HCT116 (cell line): ENCODE measurements around the gene HERPUD1. TPM values are rescaled to one million over a fixed set of nuclear protein-coding genes. Genes with fewer than 3 reads are reported as not detected.
"Not testable (repeated sequence)": the region's sequence is repeated elsewhere in the genome, so short reads cannot be mapped to it uniquely, and the experiment has no call there.

Experiments used
- ATAC-seq: fragments of 200-7000 bp; cut with Tn5 transposase; 2 replicates; pipeline ENCODE4 v1.9.1; 2020; ENCODE audit warnings: mild to moderate bottlenecking, moderate library complexity
- BruUV-seq: library from RNA; stranded (reverse); fragments of 400-500 nt; replicated peaks from 2 replicates; lab custom pipeline; 2021; lab: Mats Ljungman, UMichigan
- CTCF ChIA-PET: fragments of 300-600 bp; sonication (Branson Sonifier 250); formaldehyde crosslinking; loops from one replicate; lab custom pipeline; 2021; ENCODE audit warnings: antibody characterized with exemption; lab: Charles Lee
- POLR2A ChIA-PET: fragments of 300-600, 350-600 bp; sonication (Branson Sonifier 250); formaldehyde crosslinking; loops from one replicate; lab custom pipeline; 2021; ENCODE audit warnings: antibody characterized with exemption; lab: Charles Lee
- RAD21 ChIA-PET, 2 experiments: fragments of 300-600 bp; sonication (Branson Sonifier 250); formaldehyde crosslinking; loops; one replicate each; lab custom pipeline; 2023; ENCODE audit warnings: low total read pairs in 2 of 2; ENCODE audit not compliant: uncharacterized antibody in 2 of 2, unreplicated experiment in 2 of 2, low non-redundant PET in 1 of 2; lab: Charles Lee
- DNase-seq: peaks from one replicate; pipeline ENCODE4 v3.0.0-alpha.2; 2010; ENCODE audit warnings: low read depth, low spot score
- H2AFZ ChIP-seq: fragments of 200-600 bp; shearing (Covaris generic), sonication (generic); 2 replicates; pipeline ENCODE4 v1.6.1; 2017; ENCODE audit warnings: low read depth, mixed run types, mixed read lengths, antibody characterized with exemption, low read length; ENCODE audit not compliant: poor library complexity, severe bottlenecking
- H3K27ac ChIP-seq: 2 replicates; pipeline ENCODE4 v1.5.1; 2012; ENCODE audit warnings: low read depth, low read length
- H3K27me3 ChIP-seq: fragments of 200-600 bp; sonication (generic); 2 replicates; pipeline ENCODE4 v1.6.1; 2016; ENCODE audit warnings: mixed run types, low read length, mixed read lengths; ENCODE audit not compliant: insufficient read depth
- H3K36me3 ChIP-seq, 2 experiments: fragments of 200-500 bp in 1 of 2; fragments of 200-600 bp in 1 of 2; sonication (Bioruptor generic) in 1 of 2; sonication (generic) in 1 of 2; 2 replicates each; pipeline versions ENCODE4 v1.5.1 to v1.6.1; 2014 to 2016; ENCODE audit warnings: low read length in 2 of 2, inconsistent platforms in 1 of 2, mixed read lengths in 1 of 2, mixed run types in 1 of 2; ENCODE audit not compliant: insufficient read depth in 2 of 2, control insufficient read depth in 1 of 2
- H3K4me1 ChIP-seq, 2 experiments: fragments of 200-600 bp in 1 of 2; sonication (generic) in 1 of 2; 2 replicates each; pipeline versions ENCODE4 v1.5.1 to v1.6.1; 2012 to 2017; ENCODE audit warnings: low read length in 2 of 2, inconsistent platforms in 1 of 2, mild to moderate bottlenecking in 1 of 2, mixed read lengths in 1 of 2, mixed run types in 1 of 2, moderate library complexity in 1 of 2; ENCODE audit not compliant: insufficient read depth in 2 of 2, control insufficient read depth in 1 of 2
- H3K4me2 ChIP-seq: fragments of 200-600 bp; sonication (generic); 2 replicates; pipeline ENCODE4 v1.6.1; 2017; ENCODE audit warnings: mixed run types, low read length, mixed read lengths
- H3K4me3 ChIP-seq, 2 experiments: fragments of 200-600 bp in 1 of 2; sonication (generic) in 1 of 2; replicated peaks in 1 of 2; 2 replicates each; pipeline ENCODE4 v1.5.1; 2011 to 2016; ENCODE audit warnings: low read length in 2 of 2, control low read depth in 1 of 2, low read depth in 1 of 2, mild to moderate bottlenecking in 1 of 2, mixed read lengths in 1 of 2, mixed run types in 1 of 2
- H3K79me2 ChIP-seq: fragments of 200-600 bp; sonication (generic); 2 replicates; pipeline ENCODE4 v1.6.1; 2017; ENCODE audit warnings: mild to moderate bottlenecking, mixed run types, low read length, moderate library complexity, mixed read lengths; ENCODE audit not compliant: insufficient read depth
- H3K9ac ChIP-seq: fragments of 200-600 bp; sonication (generic); 2 replicates; pipeline ENCODE4 v1.6.1; 2016; ENCODE audit warnings: low read length, mixed read lengths
- H3K9me2 ChIP-seq: fragments of 200-600 bp; sonication (generic), shearing (Covaris generic); 2 replicates; pipeline ENCODE4 v1.6.1; 2017; ENCODE audit warnings: mixed run types, mild to moderate bottlenecking, moderate library complexity; ENCODE audit not compliant: insufficient read depth
- H3K9me3 ChIP-seq, 2 experiments: fragments of 200-500 bp in 1 of 2; fragments of 200-600 bp in 1 of 2; sonication (Bioruptor generic) in 1 of 2; sonication (generic) in 1 of 2; 2 replicates each; pipeline ENCODE4 v1.6.1; 2014 to 2017; ENCODE audit warnings: low read length in 2 of 2, mixed read lengths in 2 of 2, inconsistent platforms in 1 of 2, low read depth in 1 of 2, mild to moderate bottlenecking in 1 of 2, mixed run types in 1 of 2, moderate library complexity in 1 of 2; ENCODE audit not compliant: control insufficient read depth in 1 of 2, insufficient read depth in 1 of 2
- H4K20me1 ChIP-seq: fragments of 200-600 bp; sonication (generic), shearing (Covaris generic); 2 replicates; pipeline ENCODE4 v1.6.1; 2017; ENCODE audit warnings: mixed run types, mild to moderate bottlenecking, moderate library complexity; ENCODE audit not compliant: insufficient read depth
- ATF3 ChIP-seq: IDR thresholded peaks from 2 replicates; pipeline ENCODE4 v1.6.1; 2012
- CEBPB ChIP-seq: IDR thresholded peaks from 2 replicates; pipeline ENCODE4 v1.6.1; 2012; ENCODE audit warnings: low read depth
- EGR1 ChIP-seq: IDR thresholded peaks from 2 replicates; pipeline ENCODE4 v1.6.1; 2012; ENCODE audit warnings: low read depth
- EZH2 ChIP-seq: fragments of 200-600 bp; sonication (generic); IDR thresholded peaks from 2 replicates; pipeline ENCODE4 v1.6.1; 2017; ENCODE audit warnings: antibody characterized with exemption, mixed run types
- JUND ChIP-seq: IDR thresholded peaks from 2 replicates; pipeline ENCODE4 v1.6.1; 2012
- POLR2AphosphoS5 ChIP-seq: IDR thresholded peaks from 2 replicates; pipeline ENCODE4 v1.6.1; 2011; ENCODE audit warnings: mild to moderate bottlenecking, low read depth, low read length, moderate library complexity
- RAD21 ChIP-seq: IDR thresholded peaks from 2 replicates; pipeline ENCODE4 v1.6.1; 2012; ENCODE audit warnings: low read depth, mild to moderate bottlenecking
- REST ChIP-seq: IDR thresholded peaks from 2 replicates; pipeline ENCODE4 v1.6.1; 2012; ENCODE audit warnings: low read depth
- SRF ChIP-seq: IDR thresholded peaks from 2 replicates; pipeline ENCODE4 v1.6.1; 2012; ENCODE audit warnings: low read depth
- TCF7L2 ChIP-seq: IDR thresholded peaks from 2 replicates; pipeline ENCODE4 v1.7.0; 2011; ENCODE audit warnings: borderline replicate concordance, inconsistent platforms; ENCODE audit not compliant: insufficient read depth, insufficient read length; ENCODE audit errors: extremely low read depth
- YY1 ChIP-seq: IDR thresholded peaks from 2 replicates; pipeline ENCODE4 v1.6.1; 2011; ENCODE audit warnings: low read length, low read depth, moderate library complexity, mild to moderate bottlenecking; ENCODE audit not compliant: insufficient replicate concordance; ENCODE audit errors: extremely low read depth
- intact Hi-C: fragments of 100-400 bp; cut with micrococcal nuclease; formaldehyde crosslinking; loops from 2 replicates; pipeline ENCODE4 v1.10.0; 2022
- total RNA-seq: library from RNA; stranded (reverse); gene quantifications from one replicate; pipeline ENCODE4 v1.2.1, GENCODE V29; 2021; ENCODE audit not compliant: unreplicated experiment

HERPUD1 gene
- total RNA-seq, 1 experiment from 2014 or later = 113 TPM

DNA sequence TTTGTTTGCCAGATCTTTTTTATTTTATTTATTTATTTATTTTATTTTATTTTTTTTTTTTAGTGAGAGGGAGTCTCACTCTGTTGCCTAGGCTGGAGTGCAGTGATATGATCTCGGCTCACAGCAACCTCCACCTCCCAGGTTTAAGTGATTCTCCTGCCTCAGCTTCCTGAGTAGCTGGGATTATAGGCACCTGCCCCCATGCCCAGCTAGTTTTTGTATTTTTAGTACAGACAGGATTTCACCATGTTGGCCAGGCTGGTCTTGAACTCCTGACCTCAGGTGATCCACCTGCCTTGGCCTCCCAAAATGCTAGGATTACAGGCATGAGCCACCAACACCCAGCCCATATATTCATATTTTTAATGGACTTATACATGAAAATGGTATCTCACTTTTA, 60.5 kb downstream of the HERPUD1 start:
- H2AFZ ChIP-seq, DNase-seq, BruUV-seq, intact Hi-C loops, CTCF ChIA-PET, H3K36me3 ChIP-seq, POLR2A ChIA-PET, H3K4me3 ChIP-seq, H3K79me2 ChIP-seq, H3K9ac ChIP-seq, RAD21 ChIA-PET, H3K9me3 ChIP-seq, H4K20me1 ChIP-seq, H3K4me2 ChIP-seq, H3K9me2 ChIP-seq, H3K27ac ChIP-seq, H3K27me3 ChIP-seq, ATAC-seq: not testable (repeated sequence)
- peaks cover 10 to 23% of the 10 kb centered on the region in 2 experiments; a peak in 3 of 4 replicates for H3K4me1 ChIP-seq

DNA sequence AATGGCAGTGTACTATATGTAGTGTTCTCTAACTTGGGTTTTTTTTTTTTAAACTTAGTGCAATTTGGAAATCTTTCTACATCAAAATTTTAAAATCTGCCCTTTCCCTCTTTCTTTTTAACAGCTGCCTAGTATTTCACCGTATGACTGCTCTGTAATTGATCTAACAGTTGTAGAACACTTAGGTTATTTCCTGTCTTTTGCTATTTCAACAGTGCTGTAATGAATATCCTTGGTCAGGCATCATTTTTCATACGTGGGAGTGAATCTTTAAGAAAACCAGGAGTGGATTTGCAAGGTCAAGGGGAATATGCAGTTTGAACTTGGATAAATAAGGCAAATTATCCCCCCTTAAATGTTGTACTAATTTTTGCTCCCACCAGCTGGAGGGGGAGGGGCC, 61.3 kb downstream of the HERPUD1 start:
- no peaks in the 10 kb centered on the region for H3K9me3 ChIP-seq
- H2AFZ ChIP-seq = no peak overlapping the region
- ChIA-PET CTCF (no interaction called here), POLR2A (no interaction called here), RAD21 (no interaction called here)
- no peaks in the 10 kb centered on the region for H3K36me3 ChIP-seq
- DNase-seq = no peak
- H3K27ac ChIP-seq = no peak overlapping the region
- H3K9ac ChIP-seq = no peak overlapping the region
- H3K9me2 ChIP-seq = no peaks in the 10 kb centered on the region
- BruUV-seq = no TSS peak
- no peak overlapping the region for H3K4me3 ChIP-seq
- no peak overlapping the region for H3K4me2 ChIP-seq
- no peaks in the 10 kb centered on the region for H3K79me2 ChIP-seq
- peaks cover 10 to 23% of the 10 kb centered on the region in 2 experiments; a peak in 3 of 4 replicates for H3K4me1 ChIP-seq
- intact Hi-C loops = no loop called here
- no peaks in the 10 kb centered on the region for H3K27me3 ChIP-seq
- H4K20me1 ChIP-seq = no peaks in the 10 kb centered on the region
- TF ChIP-seq EZH2 = no peak
- TF ChIP-seq POLR2AphosphoS5 = no peak
- TF ChIP-seq CEBPB = no peak
- TF ChIP-seq JUND = no peak
- TF ChIP-seq TCF7L2 = no peak
- TF ChIP-seq ATF3 = no peak
- TF ChIP-seq SRF = no peak
- TF ChIP-seq REST = no peak
- no peak for TF ChIP-seq RAD21
- TF ChIP-seq YY1 = no peak
- no peak for TF ChIP-seq EGR1
- ATAC-seq = no peak
